GM12872 (cell line): ENCODE measurements around the gene UROC1.

Experiments
- CTCF ChIP-seq: IDR thresholded peaks from 3 replicates; pipeline ENCODE4 v1.5.1; 2011; ENCODE audit warnings: low read depth, mild to moderate bottlenecking, low read length, moderate library complexity; ENCODE audit not compliant: insufficient read depth

Gene UROC1

GRCh38 chr3:126554560-126555525 is 37.3 kb upstream of the UROC1 start:
- TF ChIP-seq CTCF, result no peak

GRCh38 chr3:126553284-126554084 is 35.9 kb upstream of the UROC1 start:
- TF ChIP-seq CTCF, result no peak

GRCh38 chr3:126552688-126553283 is 35.2 kb upstream of the UROC1 start:
- TF ChIP-seq CTCF, result no peak

GRCh38 chr3:126551839-126552687 is 34.5 kb upstream of the UROC1 start:
- no peak for TF ChIP-seq CTCF

GRCh38 chr3:126551121-126551838 is 33.7 kb upstream of the UROC1 start:
- TF ChIP-seq CTCF, result no peak

- TF ChIP-seq CTCF, result no peak
Measured at GRCh38 chr3:126550488-126551051, 33.0 kb upstream of the UROC1 start.
